HG03469 (cell line): ENCODE measurements around the gene SIGLEC14.
"Not testable (repeated sequence)": the region's sequence is repeated elsewhere in the genome, so short reads cannot be mapped to it uniquely, and the experiment has no call there.

Experiments used
- ATAC-seq: cut with Tn5 transposase; IDR thresholded peaks from one replicate; pipeline ENCODE4 v1.9.1; 2021; ENCODE audit warnings: mild to moderate bottlenecking, moderate library complexity, moderate number of reproducible peaks; ENCODE audit not compliant: unreplicated experiment

SIGLEC14 gene

DNA sequence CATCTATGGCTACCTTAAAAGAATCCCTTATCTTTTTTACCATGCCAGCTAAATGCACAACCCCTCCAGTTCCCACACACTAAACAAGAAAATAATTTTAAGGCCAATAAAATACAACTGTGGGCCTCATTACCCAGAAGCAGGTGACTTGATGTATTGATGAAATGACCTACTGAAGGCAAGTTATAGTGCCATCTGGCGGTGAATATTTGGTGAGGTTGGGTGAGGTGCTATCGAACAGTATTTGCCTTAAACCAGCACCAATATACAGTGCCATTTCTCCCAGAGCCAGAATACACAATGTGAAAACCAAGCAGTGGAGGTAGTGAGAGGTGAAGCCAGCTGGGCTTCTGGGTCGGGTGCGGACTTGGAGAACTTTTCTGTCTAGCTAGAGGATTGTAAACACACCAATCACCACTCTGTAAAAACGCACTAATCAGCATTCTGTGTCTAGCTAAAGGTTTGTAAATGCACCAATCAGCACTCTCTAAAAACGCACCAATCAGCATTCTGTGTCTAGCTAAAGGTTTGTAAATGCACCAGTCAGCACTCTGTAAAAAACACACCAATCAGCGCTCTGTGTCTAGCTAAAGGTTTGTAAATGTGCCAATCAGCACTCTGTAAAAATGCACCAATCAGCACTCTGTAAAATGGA lies 29.4 kb upstream of the SIGLEC14 start:
- not testable (repeated sequence) for ATAC-seq

DNA sequence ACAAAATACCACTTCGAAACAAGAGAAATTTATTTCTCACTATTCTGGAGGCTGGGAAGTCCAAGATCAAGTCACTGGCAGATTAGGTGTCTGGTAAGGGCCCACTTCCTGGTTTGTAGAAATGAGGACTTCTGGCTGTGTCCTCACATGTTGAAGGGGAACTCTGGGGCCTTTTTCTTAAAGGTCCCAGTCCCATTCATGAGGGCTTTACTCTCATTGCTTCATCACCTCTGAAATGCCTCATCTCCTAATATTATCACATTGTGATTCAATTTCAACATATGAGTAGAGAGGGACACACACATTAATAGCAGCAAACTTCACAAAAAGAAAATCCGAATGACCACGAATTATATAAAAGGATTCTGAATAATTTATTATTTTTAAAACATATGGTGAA lies 21.6 kb upstream of the SIGLEC14 start:
- ATAC-seq: no peak

GRCh38 chr19:51664997-51665396 lies 18.4 kb upstream of the SIGLEC14 start:
- ATAC-seq: no peak

- ATAC-seq: no peak
Observed at GRCh38 chr19:51664131-51664530, 17.5 kb upstream of the SIGLEC14 start.

DNA sequence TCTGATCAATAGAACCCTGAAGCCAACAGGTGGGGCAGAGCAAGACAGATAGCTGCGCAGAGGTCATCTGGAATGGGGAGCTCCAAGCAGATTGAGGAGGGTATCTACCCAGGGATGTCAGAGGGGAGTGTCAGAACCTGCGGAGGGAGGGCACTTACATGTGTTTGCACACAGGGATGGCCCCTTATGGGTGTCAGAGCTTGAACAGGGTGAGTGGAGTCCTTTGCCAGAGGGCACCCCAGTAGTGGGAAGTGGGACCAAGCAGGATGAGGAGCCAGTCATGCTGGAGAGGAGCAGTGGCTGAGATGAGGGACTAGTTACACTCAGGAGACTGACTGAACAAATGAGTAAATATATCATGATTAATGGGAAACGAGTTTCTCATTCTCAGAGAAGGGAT lies 17.0 kb upstream of the SIGLEC14 start:
- ATAC-seq: no peak

DNA sequence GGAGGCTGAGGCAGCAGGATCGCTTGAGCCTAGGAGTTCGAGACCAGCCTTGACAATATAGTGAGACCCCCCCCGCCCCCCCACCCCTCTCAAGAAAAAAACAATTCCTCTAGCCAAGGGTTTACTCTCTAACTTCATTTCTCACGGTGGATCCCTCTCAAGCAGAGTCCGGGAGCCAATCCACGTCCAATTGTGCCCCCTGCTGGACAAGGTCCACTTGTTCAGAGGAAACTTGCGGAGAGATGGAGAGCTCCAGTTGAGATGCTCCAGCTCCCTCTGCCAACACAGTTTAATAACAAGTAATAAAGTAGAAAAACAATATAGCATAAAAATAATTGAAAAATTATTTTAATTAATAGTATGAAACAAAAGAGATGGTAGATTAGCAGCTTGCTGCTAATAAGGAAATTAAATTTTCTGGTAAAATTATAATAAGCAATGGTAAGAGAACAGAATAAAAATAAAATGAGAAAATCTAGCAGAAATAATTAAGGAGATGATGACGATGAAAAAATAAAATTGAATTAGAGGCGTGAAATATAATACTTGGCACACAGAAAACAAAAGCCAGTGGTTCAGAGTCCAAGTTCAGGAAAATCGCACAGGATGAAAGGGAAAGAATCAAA lies 14.5 kb upstream of the SIGLEC14 start:
- ATAC-seq: no peak

DNA sequence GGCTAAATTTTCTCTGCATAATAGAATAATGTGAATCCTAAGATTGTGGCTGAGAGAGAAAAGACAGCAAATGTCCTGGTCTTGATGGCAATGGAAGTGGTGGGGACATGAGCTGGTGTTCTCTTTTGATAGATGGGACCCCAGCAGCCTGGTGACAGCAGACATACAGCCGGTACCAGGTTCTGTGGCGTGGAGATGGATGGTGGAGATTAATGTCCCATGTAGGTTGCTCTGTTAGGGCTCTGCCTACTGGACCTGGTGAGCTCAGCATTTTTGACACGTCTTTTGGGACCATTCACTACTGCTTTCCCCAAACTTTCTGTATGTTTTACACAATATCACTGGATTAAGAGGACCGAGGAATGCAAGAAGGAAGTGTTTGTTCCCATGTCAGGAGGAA lies 8.2 kb upstream of the SIGLEC14 start:
- no peak for ATAC-seq

GRCh38 chr19:51653162-51653561 lies 6.5 kb upstream of the SIGLEC14 start:
- ATAC-seq: no peak

GRCh38 chr19:51652266-51652665 lies 5.6 kb upstream of the SIGLEC14 start:
- no peak for ATAC-seq

GRCh38 chr19:51651216-51651846 lies 4.7 kb upstream of the SIGLEC14 start:
- no peak for ATAC-seq

- ATAC-seq: no peak
Observed at GRCh38 chr19:51647318-51647717, 693 bp upstream of the SIGLEC14 start.

- no peak for ATAC-seq
Observed at GRCh38 chr19:51644636-51645271, 1.9 kb downstream of the SIGLEC14 start.

GRCh38 chr19:51641648-51642047 lies 5.0 kb downstream of the SIGLEC14 start:
- no peak for ATAC-seq

GRCh38 chr19:51640386-51640785 lies 6.2 kb downstream of the SIGLEC14 start:
- no peak for ATAC-seq

- no peak for ATAC-seq
Observed at GRCh38 chr19:51639916-51640315, 6.7 kb downstream of the SIGLEC14 start.

- no peak for ATAC-seq
Observed at GRCh38 chr19:51637362-51637978, 9.2 kb downstream of the SIGLEC14 start.

DNA sequence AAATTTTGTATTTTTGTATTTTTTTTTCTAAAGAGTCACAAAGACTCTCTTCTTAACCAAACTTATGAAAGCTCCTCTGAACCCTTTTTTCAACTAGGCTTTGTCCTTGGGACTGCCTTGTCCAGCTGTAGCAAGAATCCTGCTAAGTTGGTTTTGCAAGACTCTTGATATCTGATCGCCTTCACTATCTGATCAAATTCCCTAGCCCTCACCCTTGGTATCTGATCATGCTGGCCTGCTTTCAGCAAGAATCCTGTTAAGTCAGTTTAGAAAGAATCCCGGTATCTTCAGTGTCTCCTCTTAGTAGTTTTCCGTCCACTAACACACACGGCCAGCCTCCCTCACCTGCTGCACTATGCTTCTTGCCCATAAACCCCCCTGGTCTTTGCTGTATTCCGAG lies 14.5 kb downstream of the SIGLEC14 start:
- no peak for ATAC-seq

DNA sequence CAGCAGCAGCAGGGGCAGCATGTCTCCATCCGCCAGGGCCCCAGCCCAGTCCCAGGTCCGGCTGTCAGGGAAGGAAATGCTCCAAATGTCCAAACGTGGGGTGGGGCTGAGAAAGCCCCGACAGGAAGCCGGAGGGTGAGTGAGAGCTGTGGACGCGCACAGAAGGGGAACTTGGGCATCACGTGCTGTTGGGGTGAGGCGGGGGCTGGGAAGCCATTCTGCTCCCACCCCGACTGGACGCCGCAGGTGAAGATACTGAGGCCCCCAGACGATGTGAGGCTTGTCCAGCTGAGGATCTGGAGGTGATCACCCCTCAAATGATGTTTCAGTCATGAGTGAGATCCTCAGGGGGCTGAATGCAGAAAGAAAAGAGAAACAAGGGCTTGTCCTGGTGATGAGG lies 16.3 kb downstream of the SIGLEC14 start, which contains the start of gene SIGLEC5:
Gene SIGLEC5 (minus strand): TSS at position 87 of the 400 bp plus-strand sequence. CDS start 66 bp downstream, at position 21.
- not testable (repeated sequence) for ATAC-seq

- no peak for ATAC-seq
Observed at GRCh38 chr19:51628153-51628939, 18.3 kb downstream of the SIGLEC14 start.

GRCh38 chr19:51627491-51628138 lies 19.0 kb downstream of the SIGLEC14 start:
- ATAC-seq: no peak
